ENCODE measurements around the gene RIC3. TPM values are rescaled to one million over a fixed set of nuclear protein-coding genes. Genes with fewer than 3 reads are reported as not detected.

Gene RIC3
- polyA plus RNA-seq, 1 experiment, result not detected

DNA sequence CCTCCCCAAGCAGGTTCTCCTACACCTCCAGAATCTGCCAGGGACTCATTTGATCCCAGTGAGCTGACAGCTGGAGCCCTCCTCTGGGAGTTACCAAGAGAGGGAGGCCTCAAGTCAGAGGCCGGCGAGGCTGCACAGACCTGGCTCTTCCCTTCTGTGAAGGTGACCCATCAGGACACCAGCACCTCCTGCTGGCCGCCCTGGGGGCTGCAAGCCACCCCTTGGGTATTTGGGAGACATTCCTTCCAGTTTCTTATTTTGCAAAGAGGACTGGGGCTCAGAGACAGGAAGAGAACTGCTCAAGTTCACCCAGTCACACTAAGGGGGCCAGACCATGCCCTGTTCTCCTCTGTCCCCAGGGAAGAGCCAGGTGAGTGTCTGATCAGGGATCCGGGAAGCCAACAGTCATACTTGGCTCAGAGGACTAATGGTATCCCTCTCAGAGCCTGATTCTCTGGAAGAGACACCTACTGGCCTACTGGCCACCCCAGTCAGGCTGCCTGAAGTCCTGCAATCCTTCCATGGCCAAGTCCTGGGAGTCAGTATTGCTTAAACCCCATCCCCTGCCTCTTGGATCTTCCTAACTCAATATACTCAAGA lies 40.5 kb upstream of the RIC3 start:
- Histone ChIP-seq H3K36me3 (ENCODE audit: control insufficient read depth, insufficient read depth, low read length) (no peaks in the 10 kb centered on the region), H3K27me3 (ENCODE audit: control insufficient read depth, insufficient read depth, low read length) (peaks cover 2% of the 10 kb centered on the region; the same call in 1 of the 2 replicates), H3K4me3 (ENCODE audit: low read depth, low read length) (no peak overlapping the region)
- DNase-seq (ENCODE audit: low read depth), result no peak
- ChIA-PET POLR2A (no interaction called here), CTCF (interaction anchor here (2.8 kb wide), 1 partner anchor 16 kb away, joined by 11 read pairs; no protein-coding TSS in a partner anchor)
- TF ChIP-seq, protein P1, sequence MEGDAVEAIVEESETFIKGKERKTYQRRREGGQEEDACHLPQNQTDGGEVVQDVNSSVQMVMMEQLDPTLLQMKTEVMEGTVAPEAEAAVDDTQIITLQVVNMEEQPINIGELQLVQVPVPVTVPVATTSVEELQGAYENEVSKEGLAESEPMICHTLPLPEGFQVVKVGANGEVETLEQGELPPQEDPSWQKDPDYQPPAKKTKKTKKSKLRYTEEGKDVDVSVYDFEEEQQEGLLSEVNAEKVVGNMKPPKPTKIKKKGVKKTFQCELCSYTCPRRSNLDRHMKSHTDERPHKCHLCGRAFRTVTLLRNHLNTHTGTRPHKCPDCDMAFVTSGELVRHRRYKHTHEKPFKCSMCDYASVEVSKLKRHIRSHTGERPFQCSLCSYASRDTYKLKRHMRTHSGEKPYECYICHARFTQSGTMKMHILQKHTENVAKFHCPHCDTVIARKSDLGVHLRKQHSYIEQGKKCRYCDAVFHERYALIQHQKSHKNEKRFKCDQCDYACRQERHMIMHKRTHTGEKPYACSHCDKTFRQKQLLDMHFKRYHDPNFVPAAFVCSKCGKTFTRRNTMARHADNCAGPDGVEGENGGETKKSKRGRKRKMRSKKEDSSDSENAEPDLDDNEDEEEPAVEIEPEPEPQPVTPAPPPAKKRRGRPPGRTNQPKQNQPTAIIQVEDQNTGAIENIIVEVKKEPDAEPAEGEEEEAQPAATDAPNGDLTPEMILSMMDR (IDR thresholded peaks at IDR 0.05; ENCODE audit: insufficient read depth, low read depth, low read length), result peak; percentile 29; the same call in 1 of the 2 replicates

DNA sequence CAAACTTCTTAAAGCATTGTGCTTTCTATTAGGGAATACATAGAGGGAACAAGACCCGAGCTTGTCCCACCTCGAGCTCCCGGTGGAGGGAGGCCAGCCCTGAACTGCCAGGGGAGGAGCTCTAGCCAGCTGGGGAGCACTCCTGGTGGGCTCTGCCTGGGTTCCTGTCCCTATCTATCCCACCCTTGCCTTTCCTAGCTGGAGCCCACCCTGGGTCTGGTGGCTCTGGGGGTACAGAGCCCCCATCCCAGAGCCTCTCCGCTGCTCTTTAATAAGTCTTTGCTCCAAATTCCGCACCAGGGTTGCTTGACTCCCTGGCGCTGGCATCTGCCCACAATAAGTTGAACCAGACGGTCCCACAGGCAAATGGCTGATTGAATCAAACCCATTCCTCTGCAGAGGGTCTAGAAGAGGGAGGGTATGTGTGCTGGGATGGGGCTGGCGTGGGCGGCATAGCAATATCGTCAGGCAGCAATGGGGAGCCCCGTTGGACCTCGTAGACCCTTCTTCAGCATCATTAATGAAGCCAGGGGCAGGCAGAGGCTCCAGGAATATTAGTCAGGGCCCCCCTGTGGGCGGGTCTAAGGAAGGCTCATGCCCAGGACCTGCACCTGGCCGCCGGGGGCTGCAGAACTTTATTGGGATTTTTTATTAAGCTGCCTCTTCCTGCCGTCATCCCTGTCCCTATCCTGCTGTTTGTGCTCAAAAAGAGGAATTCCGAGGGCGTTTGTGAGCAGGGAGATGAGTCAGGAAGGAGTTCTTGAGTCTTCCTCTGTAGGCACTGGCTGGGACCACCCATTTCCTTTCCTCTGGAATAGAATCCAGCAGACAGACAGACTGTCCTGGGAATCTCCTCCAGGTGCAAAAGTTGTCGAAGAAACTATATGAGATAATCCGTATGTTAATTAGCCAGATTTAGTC lies 38.5 kb upstream of the RIC3 start:
- Histone ChIP-seq H3K36me3 (ENCODE audit: control insufficient read depth, insufficient read depth, low read length) (no peaks in the 10 kb centered on the region), H3K4me3 (ENCODE audit: low read depth, low read length) (no peak overlapping the region), H3K27me3 (ENCODE audit: control insufficient read depth, insufficient read depth, low read length) (peaks cover 2% of the 10 kb centered on the region; the same call in 1 of the 2 replicates)
- POLR2A ChIA-PET, result no interaction called here
- TF ChIP-seq, protein P1 (IDR thresholded peaks at IDR 0.05; ENCODE audit: insufficient read depth, low read depth, low read length), result no peak
- CTCF ChIA-PET, result interaction anchor here (0.7 to 2.8 kb wide), 6 partner anchors 12 to 360 kb away, joined by 3 to 11 read pairs (median 4); partner anchors contain the start of gene LMO1
- DNase-seq (ENCODE audit: low read depth), result no peak

DNA sequence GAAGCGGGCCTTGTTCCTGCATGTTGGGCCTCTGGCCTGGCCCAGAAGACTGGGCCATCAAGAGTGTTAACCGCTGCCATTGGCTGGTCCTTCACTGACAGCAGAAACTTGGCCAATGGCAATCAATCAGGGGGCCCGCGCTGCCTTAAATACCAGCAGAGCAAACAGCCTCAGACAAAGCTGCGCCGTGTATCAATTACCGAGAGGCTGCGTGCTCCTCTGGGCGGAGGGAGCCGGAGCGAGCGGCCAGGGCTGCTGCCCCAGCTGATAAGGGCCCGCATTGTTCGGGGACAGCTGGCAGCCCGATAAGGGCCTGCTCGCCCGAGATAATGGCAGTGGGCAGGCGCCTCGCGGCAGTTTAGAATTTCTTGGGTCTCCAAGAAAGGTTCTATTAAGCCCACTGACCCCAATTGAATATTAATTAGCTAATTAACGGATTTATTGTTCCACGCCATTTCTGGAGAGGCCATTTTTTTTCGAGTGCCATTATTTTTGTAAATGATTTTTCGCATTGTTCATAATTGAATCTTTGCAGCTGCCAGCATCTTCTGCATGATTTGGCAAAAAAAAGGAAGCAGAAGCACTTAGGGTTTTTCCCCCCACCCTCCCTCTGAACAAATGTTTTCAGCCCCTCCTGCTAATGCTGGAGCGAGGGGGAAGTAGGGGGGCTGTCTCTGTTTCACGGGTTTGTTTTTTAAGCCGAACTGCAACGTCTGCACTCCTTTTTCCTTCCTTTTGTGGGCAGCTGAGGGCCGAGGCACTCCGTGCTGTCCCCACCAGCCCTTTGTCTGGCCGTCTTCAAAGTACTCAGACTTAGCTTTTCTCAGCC lies 37.6 kb upstream of the RIC3 start:
- Histone ChIP-seq H3K36me3 (ENCODE audit: control insufficient read depth, insufficient read depth, low read length) (no peaks in the 10 kb centered on the region), H3K4me3 (ENCODE audit: low read depth, low read length) (no peak overlapping the region), H3K27me3 (ENCODE audit: control insufficient read depth, insufficient read depth, low read length) (peaks cover 4% of the 10 kb centered on the region; the same call in 1 of the 2 replicates)
- no peak for DNase-seq (ENCODE audit: low read depth)
- ChIA-PET POLR2A (no interaction called here), CTCF (interaction anchor here (0.7 to 2.8 kb wide), 4 partner anchors 11 to 361 kb away, joined by 3 to 11 read pairs (median 4); no protein-coding TSS in a partner anchor)
- TF ChIP-seq, protein P1 (IDR thresholded peaks at IDR 0.05; ENCODE audit: insufficient read depth, low read depth, low read length), result no peak

DNA sequence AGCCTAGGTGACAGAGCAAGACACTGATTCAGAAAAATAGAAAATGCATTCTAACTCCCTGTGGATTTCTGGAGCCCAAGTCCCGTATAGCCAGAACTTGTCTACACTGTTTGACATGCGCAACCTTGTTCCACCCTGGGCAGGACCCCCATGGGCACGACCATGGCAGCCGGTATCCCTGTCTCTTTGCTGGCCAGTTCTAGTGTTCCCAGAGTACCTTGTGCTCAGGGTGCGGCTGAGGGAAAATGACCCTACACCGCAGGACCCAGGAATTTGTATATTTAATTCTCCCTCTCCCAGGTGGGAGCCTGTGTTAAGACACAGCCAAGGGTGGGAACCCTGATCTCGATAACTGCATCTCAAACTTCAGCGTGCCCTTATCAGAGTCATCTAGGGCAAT lies 36.7 kb upstream of the RIC3 start:
- CTCF ChIA-PET, result interaction anchor here (0.8 to 2.2 kb wide), 2 partner anchors 11 to 13 kb away, joined by 3 to 6 read pairs; no protein-coding TSS in a partner anchor

More for the DNA sequence above, 36.7 kb upstream of the RIC3 start:
- POLR2A ChIA-PET, result no interaction called here
- no peak for DNase-seq (ENCODE audit: low read depth)
- H3K27me3 ChIP-seq (ENCODE audit: control insufficient read depth, insufficient read depth, low read length), result peaks cover 4% of the 10 kb centered on the region; the same call in 1 of the 2 replicates
- no peaks in the 10 kb centered on the region for H3K36me3 ChIP-seq (ENCODE audit: control insufficient read depth, insufficient read depth, low read length)
- no peak overlapping the region for H3K4me3 ChIP-seq (ENCODE audit: low read depth, low read length)
- TF ChIP-seq, protein P1 (IDR thresholded peaks at IDR 0.05; ENCODE audit: insufficient read depth, low read depth, low read length), result no peak
